Left lung (tissue), 10 donors: ENCODE results near the gene ADAMTS17. TPM values are rescaled to one million over a fixed set of nuclear protein-coding genes. Genes with fewer than 3 reads are reported as not detected.

Experiments
- ATAC-seq: fragments of 200-7000 bp; cut with Tn5 transposase; one replicate; pipeline ENCODE4 v1.9.1; 2020; ENCODE audit warnings: moderate library complexity
- DNase-seq, 4 donors: peaks; one replicate each; pipeline ENCODE4 v3.0.0-alpha.2; 2013 to 2020
- H3K27ac ChIP-seq, 2 donors: fragments of 200-600 bp; sonication (generic) in 1 of 2; one replicate each; pipeline versions ENCODE4 v1.5.0 to v1.8.0; 2020 to 2021
- H3K27me3 ChIP-seq, 2 donors: fragments of 200-600 bp; sonication (generic) in 1 of 2; one replicate each; pipeline versions ENCODE4 v1.5.0 to v1.8.0; 2020 to 2021
- H3K36me3 ChIP-seq, 2 donors: fragments of 200-600 bp; sonication (generic) in 1 of 2; one replicate each; pipeline versions ENCODE4 v1.5.0 to v1.8.0; 2020 to 2021
- H3K4me1 ChIP-seq, 2 donors: fragments of 200-600 bp; one replicate each; pipeline ENCODE4 v1.8.0; 2021
- H3K4me3 ChIP-seq, 2 donors: fragments of 200-600 bp; sonication (generic) in 1 of 2; one replicate each; pipeline versions ENCODE4 v1.5.0 to v1.8.0; 2020 to 2021; ENCODE audit warnings: mild to moderate bottlenecking in 1 of 2
- H3K9me3 ChIP-seq, 2 donors: fragments of 200-600 bp; sonication (generic) in 1 of 2; one replicate each; pipeline versions ENCODE4 v1.5.0 to v1.8.0; 2020 to 2021
- CTCF ChIP-seq, 2 donors: fragments of 200-600 bp; sonication (generic) in 1 of 2; IDR thresholded peaks; one replicate each; pipeline versions ENCODE4 v1.5.0 to v1.8.0; 2021; ENCODE audit warnings: antibody characterized with exemption in 2 of 2
- intact Hi-C, 2 donors: fragments of 100-400 bp; cut with DNase I; formaldehyde crosslinking; loops; one replicate each; pipeline versions ENCODE4 v1.11.2 to v1.14.2; 2022
- polyA plus RNA-seq, 6 donors: library from polyadenylated mRNA; unstranded; fragments of 120-200 nt; gene quantifications; one replicate each; pipeline ENCODE4 v1.2.1, GENCODE V29; 2013; ENCODE audit not compliant: insufficient read length in 6 of 6
- total RNA-seq, 2 donors: library from RNA; stranded (reverse); fragmentation: NEBNext Ultra II Directional; extraction: Animal tissue kit (Norgen Biotek cat#: 25700); gene quantifications; one replicate each; pipeline ENCODE4 v1.2.1, GENCODE V29; 2021
- donor health status: DM: no; HTN: yes; CAD: no.
- donor health status: DM: no; HTN: no; CAD: no.

Gene ADAMTS17
- total and polyA plus RNA-seq, 8 donors = 2.0 to 3.9 (median 3.4) TPM

DNA sequence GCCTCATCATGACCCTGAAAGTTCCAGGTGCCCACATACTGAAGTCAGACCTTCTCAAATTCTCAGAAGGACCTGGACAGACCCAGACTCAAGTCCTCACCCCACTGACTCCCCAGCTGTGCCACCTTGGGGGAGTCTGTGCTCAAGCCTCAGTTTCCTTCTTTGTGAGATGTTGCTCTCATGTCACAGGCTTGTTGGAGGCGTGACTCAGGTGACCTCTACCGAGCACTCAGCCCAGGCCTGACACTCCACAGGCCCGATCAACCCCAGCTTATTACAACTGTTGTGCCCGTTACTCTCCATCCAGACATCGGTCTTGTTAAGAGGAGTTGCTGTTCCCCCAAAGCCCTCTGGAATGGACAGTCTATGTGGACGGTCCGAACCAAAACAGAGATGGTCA, 332.4 kb downstream of the ADAMTS17 start:
- Histone ChIP-seq H3K27ac (no peak overlapping the region), H3K4me1 (no peaks in the 10 kb centered on the region), H3K9me3 (peaks cover 0 to 2% of the 10 kb centered on the region in 2 donors), H3K4me3 (no peak overlapping the region), H3K27me3 (no peaks in the 10 kb centered on the region), H3K36me3 (no peaks in the 10 kb centered on the region)
- no peak for ATAC-seq
- intact Hi-C loops = no loop called here
- DNase-seq = no peak
- no peak for TF ChIP-seq CTCF (IDR thresholded peaks at IDR 0.05)

DNA sequence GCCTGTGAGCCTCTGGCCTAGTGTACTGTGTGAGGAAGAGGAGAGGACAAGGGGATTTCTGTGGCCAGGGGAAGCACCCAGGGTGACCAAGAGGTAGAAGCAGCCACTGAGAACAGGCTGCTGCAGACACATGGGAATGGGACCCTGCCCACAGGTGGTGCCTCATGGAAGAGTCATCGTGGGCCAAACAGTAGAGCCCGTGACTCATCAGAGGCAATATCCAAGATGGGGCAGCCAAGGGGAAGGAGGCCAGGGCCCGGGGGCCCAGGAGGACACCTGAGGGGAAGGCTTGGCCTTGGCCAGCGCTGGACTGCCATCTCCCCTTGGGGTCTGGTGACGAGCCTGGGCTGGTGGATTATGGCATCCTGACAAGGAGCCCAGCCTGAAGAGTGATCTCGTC, 333.5 kb downstream of the ADAMTS17 start:
- H3K9me3 ChIP-seq = peaks cover 0 to 2% of the 10 kb centered on the region in 2 donors
- intact Hi-C loops = no loop called here
- TF ChIP-seq CTCF (IDR thresholded peaks at IDR 0.05) = no peak
- H3K4me1 ChIP-seq = no peaks in the 10 kb centered on the region
- H3K27ac ChIP-seq = no peak overlapping the region
- no peak overlapping the region for H3K4me3 ChIP-seq
- no peaks in the 10 kb centered on the region for H3K36me3 ChIP-seq
- no peaks in the 10 kb centered on the region for H3K27me3 ChIP-seq
- no peak for DNase-seq
- no peak for ATAC-seq

DNA sequence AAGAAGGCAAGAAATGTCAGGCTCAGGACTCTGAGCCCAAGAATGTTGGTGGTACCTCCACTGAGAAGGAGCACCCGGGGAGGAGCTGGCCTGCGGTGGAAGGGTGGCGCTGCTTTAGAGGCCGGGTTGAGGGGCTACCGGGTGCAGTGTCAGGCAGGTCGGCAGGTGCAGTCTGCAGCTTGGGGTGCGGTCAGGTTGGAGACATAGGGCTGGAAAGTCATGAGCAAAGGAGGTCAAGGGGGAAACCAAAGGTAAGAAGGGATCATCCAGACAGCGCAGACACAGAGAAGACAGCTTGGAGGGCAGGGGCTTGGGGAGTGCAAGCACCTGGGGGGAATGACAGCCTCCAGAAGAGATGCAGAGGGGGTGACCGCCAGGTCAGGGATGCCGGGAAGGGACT, 334.2 kb downstream of the ADAMTS17 start:
- H3K4me3 ChIP-seq = no peak overlapping the region
- DNase-seq = no peak
- H3K36me3 ChIP-seq = no peaks in the 10 kb centered on the region
- no peaks in the 10 kb centered on the region for H3K27me3 ChIP-seq
- intact Hi-C loops = no loop called here
- no peak overlapping the region for H3K27ac ChIP-seq
- H3K4me1 ChIP-seq = no peaks in the 10 kb centered on the region
- no peak for ATAC-seq
- peaks cover 0 to 2% of the 10 kb centered on the region in 2 donors for H3K9me3 ChIP-seq
- TF ChIP-seq CTCF (IDR thresholded peaks at IDR 0.05) = no peak

DNA sequence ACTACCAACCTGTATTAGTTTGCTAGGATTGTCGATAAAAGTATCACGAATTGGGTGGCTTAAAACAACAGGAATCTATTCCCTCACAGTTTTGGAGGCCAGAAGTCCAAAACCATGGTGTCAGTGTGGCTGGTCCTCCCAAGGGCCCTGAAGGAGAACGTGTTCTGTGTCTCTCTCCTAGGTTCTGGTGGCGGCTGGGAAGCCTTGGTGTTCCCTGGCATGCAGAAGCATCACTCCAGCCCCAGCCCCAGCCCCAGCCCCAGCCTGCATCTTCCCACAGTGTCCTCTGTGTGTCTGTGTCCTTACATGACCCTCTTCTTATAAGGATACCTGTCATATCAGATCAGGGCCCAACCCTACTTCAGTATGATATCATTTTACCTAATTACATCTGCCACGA, 336.1 kb downstream of the ADAMTS17 start:
- intact Hi-C loops = no loop called here
- Histone ChIP-seq H3K27me3 (no peaks in the 10 kb centered on the region), H3K4me1 (no peaks in the 10 kb centered on the region), H3K9me3 (no peaks in the 10 kb centered on the region), H3K4me3 (no peak overlapping the region), H3K36me3 (no peaks in the 10 kb centered on the region), H3K27ac (no peak overlapping the region)
- no peak for DNase-seq
- no peak for TF ChIP-seq CTCF (IDR thresholded peaks at IDR 0.05)
- no peak for ATAC-seq

DNA sequence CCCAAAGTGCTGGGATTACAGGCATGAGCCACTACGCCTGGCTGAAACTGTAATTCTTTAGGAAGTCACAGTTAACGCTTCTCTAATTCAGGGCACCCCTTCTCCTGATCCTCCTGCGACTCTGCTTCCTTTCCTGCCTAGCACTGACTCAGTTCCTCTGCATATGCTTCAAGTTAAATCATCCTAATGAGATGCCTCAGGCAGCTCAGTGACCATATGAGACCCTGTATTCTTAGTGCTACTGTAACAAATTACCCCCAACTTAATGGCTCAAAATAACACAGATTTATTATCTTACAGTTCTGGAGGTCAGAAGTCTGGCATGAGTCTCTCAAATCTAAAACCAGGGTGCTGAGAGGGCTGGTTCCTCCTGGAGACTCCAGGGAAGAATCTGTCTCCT, 336.8 kb downstream of the ADAMTS17 start:
- Histone ChIP-seq H3K36me3 (no peaks in the 10 kb centered on the region), H3K4me3 (no peak overlapping the region), H3K9me3 (no peaks in the 10 kb centered on the region), H3K27me3 (no peaks in the 10 kb centered on the region), H3K27ac (no peak overlapping the region), H3K4me1 (no peaks in the 10 kb centered on the region)
- DNase-seq = no peak
- ATAC-seq = no peak
- TF ChIP-seq CTCF (IDR thresholded peaks at IDR 0.05) = no peak
- intact Hi-C loops = no loop called here
